GM19240 (cell line): ENCODE measurements around the gene TELO2.

Source experiments
- DNase-seq: peaks from one replicate; pipeline ENCODE4 v3.0.0; 2011; ENCODE audit warnings: low spot score; ENCODE audit not compliant: insufficient read length

The TELO2 gene

DNA sequence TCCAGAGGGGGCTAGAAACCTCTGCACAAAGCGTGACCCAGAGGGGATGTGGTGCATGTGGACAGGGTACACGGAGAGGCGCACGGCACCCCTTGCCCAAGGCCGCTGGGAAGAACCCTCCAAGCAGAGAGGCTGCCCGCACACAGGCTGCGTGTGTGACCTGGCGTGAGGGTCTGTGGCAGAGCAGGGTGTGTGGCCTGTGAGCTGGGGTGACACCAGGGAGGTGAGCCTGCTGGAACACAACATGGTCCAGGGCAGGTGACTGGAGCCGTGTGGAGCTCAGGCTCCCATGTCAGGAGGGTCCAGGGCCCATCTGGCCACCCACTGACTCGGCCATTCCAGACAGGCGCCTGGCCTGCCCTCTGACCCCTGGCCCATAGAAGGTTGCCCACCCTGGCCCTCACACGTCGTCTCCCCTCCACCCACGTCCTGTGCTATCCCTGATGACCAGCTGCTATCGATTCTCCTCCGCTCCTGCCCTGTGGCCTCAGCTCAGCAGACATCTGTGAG lies 25.5 kb downstream of the TELO2 start:
- no peak for DNase-seq

- no peak for DNase-seq
These were observed 26.7 kb downstream of the TELO2 start for GRCh38 chr16:1519831-1520230.

GRCh38 chr16:1520461-1520860 lies 27.3 kb downstream of the TELO2 start:
- no peak for DNase-seq

DNA sequence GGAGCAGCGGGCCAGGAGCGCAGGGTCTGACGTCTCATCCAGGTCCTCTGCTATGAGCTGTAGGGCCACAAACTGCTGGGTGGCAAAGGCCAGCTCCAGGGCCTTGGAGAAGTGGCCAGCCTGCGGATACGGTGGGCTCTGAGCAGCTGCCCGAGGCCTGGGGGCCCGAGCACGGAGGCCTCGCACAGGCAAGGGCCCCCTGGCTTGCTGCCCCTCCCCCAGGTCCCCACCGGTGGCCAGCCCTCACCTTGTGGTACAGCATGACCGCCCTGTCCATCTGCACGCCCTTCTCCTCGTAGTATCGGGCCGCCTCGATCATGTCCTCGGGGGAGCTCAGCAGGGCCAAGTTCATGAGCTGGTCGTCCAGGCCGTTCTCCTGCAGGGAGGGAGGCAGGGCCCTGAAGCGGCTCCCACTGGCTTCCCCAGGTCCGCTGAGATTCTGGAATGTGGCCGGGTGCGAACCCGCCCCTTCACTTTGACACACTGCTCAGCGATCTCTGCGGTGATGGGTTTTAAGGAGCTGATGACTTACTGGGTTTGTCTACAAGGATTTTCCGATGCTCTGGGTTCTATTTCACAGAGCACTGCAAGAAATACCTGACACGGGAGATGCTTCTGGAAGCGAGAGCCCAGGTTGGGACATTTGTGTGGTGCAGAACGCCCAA lies 30.6 kb downstream of the TELO2 start:
- no peak for DNase-seq

GRCh38 chr16:1524366-1524765 lies 31.2 kb downstream of the TELO2 start:
- DNase-seq = no peak

DNA sequence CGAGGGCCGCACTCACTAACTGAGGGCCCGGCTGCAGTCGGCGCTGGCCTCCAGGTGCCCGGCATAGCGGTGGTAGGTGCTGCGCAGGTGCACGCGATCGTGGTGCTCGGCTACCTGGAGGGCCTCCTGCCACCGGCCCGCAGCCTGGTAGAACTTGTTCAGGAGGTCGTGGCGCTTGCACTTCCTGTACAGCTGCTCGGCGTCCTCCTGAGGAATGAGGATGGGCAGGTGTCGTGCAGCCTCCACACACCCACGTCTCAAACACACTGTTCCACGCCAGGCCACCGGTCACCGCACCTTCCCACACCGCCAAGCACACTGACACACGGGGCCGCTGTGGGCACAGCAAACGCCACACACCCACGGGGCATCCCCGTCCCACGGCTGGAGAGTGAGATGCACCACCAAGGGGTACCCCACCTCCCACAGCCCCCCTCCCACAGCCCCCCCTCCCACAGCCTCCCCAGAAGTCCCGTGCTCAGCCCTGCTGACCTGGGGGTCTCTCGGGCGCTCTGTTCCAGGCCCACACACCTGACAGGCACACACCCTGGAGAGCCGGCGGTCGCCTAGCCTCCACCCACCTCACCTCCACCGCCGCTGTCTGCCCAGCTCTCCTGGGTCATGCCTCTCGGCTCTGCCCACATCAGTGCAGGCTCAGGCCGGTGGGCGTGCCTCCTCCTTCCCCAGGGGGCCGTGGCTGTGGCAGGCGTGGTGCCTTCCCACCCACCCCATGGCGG lies 32.9 kb downstream of the TELO2 start:
- no peak for DNase-seq

- DNase-seq = no peak
These were observed 33.7 kb downstream of the TELO2 start for GRCh38 chr16:1526608-1527555.

GRCh38 chr16:1527836-1528811 lies 35.0 kb downstream of the TELO2 start:
- no peak for DNase-seq

GRCh38 chr16:1528921-1529537 lies 35.9 kb downstream of the TELO2 start:
- DNase-seq = no peak

GRCh38 chr16:1530349-1530882 lies 37.3 kb downstream of the TELO2 start:
- DNase-seq = no peak

- DNase-seq = no peak
These were observed 37.9 kb downstream of the TELO2 start for GRCh38 chr16:1530883-1531637.

DNA sequence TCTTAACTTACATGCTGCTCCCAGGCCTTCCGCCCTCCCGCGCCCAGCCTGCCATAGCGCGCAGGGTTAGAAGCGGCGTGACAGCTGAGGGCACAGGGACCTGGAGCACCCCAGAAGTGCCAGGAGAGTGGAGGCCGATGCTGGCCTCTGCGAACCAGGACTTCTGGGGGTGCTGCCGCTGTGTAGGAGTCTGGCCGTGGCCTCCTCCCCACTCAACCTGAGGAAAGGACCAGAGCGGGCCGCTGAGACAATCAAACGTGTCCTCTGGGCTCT lies 38.4 kb downstream of the TELO2 start:
- no peak for DNase-seq

DNA sequence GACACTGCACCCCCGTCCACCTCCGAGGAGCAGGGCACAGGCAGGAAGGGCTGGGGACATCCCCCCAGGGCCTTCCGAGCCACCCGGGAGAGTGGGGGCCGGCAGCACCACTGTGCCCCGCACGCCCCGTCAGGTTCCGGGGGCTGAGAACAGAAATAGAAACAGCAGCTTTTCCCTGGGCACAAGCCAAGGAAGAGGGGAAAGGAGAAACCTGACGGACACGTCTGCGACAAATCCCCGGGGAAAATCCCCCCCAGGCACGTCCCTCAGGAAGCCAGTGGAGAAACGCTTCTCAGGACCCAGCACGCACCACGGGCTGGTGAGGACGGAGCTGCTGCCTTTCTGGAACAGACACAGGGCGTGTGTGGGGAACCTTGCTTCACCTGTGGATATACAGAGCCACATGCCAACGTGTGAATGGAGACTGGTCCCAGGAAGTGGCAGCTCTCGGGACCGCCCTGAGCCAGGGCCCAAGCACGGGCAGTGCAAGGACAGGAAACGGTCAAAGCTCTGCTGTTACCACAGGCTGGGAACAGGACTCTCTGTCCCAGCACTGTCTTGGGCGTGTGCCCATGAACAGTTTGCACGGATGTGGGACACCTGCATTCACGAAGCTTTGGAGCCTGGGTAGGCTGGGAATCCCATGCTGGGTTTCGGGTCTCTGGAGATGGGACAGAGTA lies 39.1 kb downstream of the TELO2 start:
- DNase-seq = no peak

- no peak for DNase-seq
These were observed 39.6 kb downstream of the TELO2 start for GRCh38 chr16:1532771-1533170.

DNA sequence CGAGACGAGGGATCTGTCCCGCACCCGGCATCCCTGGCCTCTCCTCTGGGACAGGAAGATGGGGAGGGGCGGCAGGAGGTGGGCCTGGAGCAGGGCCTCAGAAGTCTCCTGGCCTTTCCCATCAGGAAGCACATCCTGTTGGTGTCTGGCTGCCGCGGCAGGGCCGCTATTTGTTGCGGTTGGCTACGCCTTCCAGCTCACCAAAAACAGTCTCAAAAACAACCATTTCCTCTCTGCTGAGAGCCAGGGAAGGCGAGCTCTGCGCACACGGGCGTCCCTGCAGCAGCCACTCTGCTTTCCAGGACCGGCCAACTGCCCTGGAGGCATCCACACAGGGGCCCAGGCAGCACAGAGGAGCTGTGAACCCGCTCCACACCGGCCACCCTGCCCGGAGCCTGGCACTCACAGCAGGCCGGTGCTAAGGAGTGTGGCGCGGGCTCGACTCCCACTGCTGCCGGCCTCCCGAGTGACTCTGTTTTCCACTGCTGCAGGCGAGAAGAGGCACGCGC lies 40.3 kb downstream of the TELO2 start, which contains the start of gene TMEM204:
Gene TMEM204 (plus strand): TSS at position 224 of the 509 bp plus-strand sequence. CDS start 610 bp downstream, outside the sequence.
- DNase-seq = peak; percentile 35

DNA sequence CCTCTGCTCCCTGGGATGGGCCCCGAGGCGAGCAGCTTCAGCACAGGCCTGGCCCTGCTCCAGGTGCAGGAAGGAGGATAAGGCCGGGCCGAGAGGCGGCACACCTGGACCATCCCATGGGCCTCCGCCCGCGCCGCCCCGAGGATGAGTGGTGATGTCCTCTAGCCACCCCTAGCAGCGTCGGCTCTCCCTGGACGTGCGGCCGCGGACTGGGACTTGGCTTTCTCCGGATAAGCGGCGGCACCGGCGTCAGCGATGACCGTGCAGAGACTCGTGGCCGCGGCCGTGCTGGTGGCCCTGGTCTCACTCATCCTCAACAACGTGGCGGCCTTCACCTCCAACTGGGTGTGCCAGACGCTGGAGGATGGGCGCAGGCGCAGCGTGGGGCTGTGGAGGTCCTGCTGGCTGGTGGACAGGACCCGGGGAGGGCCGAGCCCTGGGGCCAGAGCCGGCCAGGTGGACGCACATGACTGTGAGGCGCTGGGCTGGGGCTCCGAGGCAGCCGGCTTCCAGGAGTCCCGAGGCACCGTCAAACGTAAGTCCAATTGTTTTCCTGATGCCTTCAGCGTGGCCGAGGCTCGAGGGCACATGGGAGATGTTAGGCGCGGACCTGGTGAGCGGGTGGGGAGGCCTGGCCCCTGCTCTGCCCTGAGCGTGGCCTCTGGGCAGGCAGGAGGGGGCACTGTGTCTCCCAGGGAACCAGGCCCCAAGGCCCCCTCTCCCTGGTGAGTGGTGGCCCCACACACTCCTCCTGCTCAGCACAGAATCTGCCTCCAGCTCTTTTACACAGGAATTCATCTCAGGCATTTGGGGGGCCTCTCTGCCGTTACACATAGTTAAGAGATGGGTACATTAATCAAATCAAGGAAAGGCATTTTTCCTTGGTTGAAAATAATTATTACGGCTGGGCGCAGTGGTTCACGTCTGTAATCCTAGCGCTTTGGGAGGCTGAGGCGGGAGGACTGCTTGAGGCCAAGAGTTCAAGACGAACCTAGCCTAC lies 41.2 kb downstream of the TELO2 start:
- DNase-seq = no peak
